H9 (cell line): ENCODE measurements around the gene OR4N5. TPM values are rescaled to one million over a fixed set of nuclear protein-coding genes. Genes with fewer than 3 reads are reported as not detected.

ENCODE experiments used
- DNase-seq: peaks from one replicate; pipeline ENCODE4 v3.0.0-alpha.2; 2017
- H2AFZ ChIP-seq: one replicate; pipeline ENCODE4 v1.6.1; 2013; ENCODE audit warnings: mild to moderate bottlenecking, low read length, control low read depth, moderate library complexity
- H2AK5ac ChIP-seq: 2 replicates; pipeline ENCODE4 v1.6.1; 2013; ENCODE audit warnings: low read length, control low read depth, mixed read lengths; ENCODE audit not compliant: insufficient read length
- H2BK120ac ChIP-seq: one replicate; pipeline ENCODE4 v1.6.1; 2013; ENCODE audit warnings: low read depth, mild to moderate bottlenecking, low read length, control low read depth, inconsistent platforms; ENCODE audit not compliant: poor library complexity, severe bottlenecking
- H2BK12ac ChIP-seq: 2 replicates; pipeline ENCODE4 v1.6.1; 2013; ENCODE audit warnings: low read length, control low read depth, mixed read lengths, low read depth; ENCODE audit not compliant: insufficient read length
- H2BK15ac ChIP-seq: 2 replicates; pipeline ENCODE4 v1.6.1; 2013; ENCODE audit warnings: low read depth, low read length, control low read depth
- H2BK20ac ChIP-seq: one replicate; pipeline ENCODE4 v1.6.1; 2013; ENCODE audit warnings: low read depth, mild to moderate bottlenecking, low read length, control low read depth, inconsistent platforms; ENCODE audit not compliant: poor library complexity, severe bottlenecking
- H2BK5ac ChIP-seq: 2 replicates; pipeline ENCODE4 v1.6.1; 2013; ENCODE audit warnings: low read length, control low read depth, mixed read lengths; ENCODE audit not compliant: insufficient read length
- H3K14ac ChIP-seq: 2 replicates; pipeline ENCODE4 v1.6.1; 2013; ENCODE audit warnings: low read length, control low read depth; ENCODE audit not compliant: insufficient read depth
- H3K18ac ChIP-seq: 2 replicates; pipeline ENCODE4 v1.6.1; 2013; ENCODE audit warnings: low read depth, mild to moderate bottlenecking, mixed read lengths, low read length, control low read depth; ENCODE audit not compliant: insufficient read length
- H3K23ac ChIP-seq: 2 replicates; pipeline ENCODE4 v1.6.1; 2013; ENCODE audit warnings: low read length, control low read depth, mixed read lengths, low read depth; ENCODE audit not compliant: insufficient read length
- H3K23me2 ChIP-seq: 2 replicates; pipeline ENCODE4 v1.6.1; 2013; ENCODE audit warnings: low read depth, mild to moderate bottlenecking, mixed read lengths, low read length, control low read depth; ENCODE audit not compliant: insufficient read length, poor library complexity, severe bottlenecking
- H3K27ac ChIP-seq: 2 replicates; pipeline ENCODE4 v1.5.1; 2013; ENCODE audit warnings: low read length, control low read depth, mixed read lengths, low read depth; ENCODE audit not compliant: insufficient read length
- H3K27me3 ChIP-seq: 2 replicates; pipeline ENCODE4 v1.6.1; 2013; ENCODE audit warnings: low read length, control low read depth, inconsistent platforms; ENCODE audit not compliant: insufficient read depth
- H3K4ac ChIP-seq: 2 replicates; pipeline ENCODE4 v1.6.1; 2013; ENCODE audit warnings: low read depth, mild to moderate bottlenecking, control low read depth, inconsistent platforms, low read length, moderate library complexity
- H3K4me1 ChIP-seq: 2 replicates; pipeline ENCODE4 v1.6.1; 2013; ENCODE audit warnings: low read length, control low read depth, inconsistent platforms; ENCODE audit not compliant: insufficient read depth
- H3K4me2 ChIP-seq: 2 replicates; pipeline ENCODE4 v1.6.1; 2013; ENCODE audit warnings: low read length, control low read depth, mixed read lengths; ENCODE audit not compliant: insufficient read length, insufficient read depth
- H3K56ac ChIP-seq: 2 replicates; pipeline ENCODE4 v1.6.1; 2013; ENCODE audit warnings: low read depth, mild to moderate bottlenecking, mixed read lengths, low read length, control low read depth; ENCODE audit not compliant: insufficient read length
- H3K79me1 ChIP-seq: 2 replicates; pipeline ENCODE4 v1.6.1; 2013; ENCODE audit warnings: low read depth, mild to moderate bottlenecking, moderate library complexity, low read length, control low read depth, inconsistent platforms; ENCODE audit not compliant: insufficient read depth, poor library complexity, severe bottlenecking
- H3K79me2 ChIP-seq: 2 replicates; pipeline ENCODE4 v1.6.1; 2013; ENCODE audit warnings: low read length, control low read depth, inconsistent platforms; ENCODE audit not compliant: insufficient read depth
- H3K9ac ChIP-seq: 2 replicates; pipeline ENCODE4 v1.6.1; 2013; ENCODE audit warnings: low read length, control low read depth, mixed read lengths; ENCODE audit not compliant: insufficient read length; ENCODE audit errors: extremely low read depth
- H3K9me3 ChIP-seq: one replicate; pipeline ENCODE4 v1.6.1; 2013; ENCODE audit warnings: low read depth, low read length, inconsistent platforms; ENCODE audit not compliant: control insufficient read depth
- H3T11ph ChIP-seq: one replicate; pipeline ENCODE4 v1.6.1; 2013; ENCODE audit warnings: mild to moderate bottlenecking, low read length, control low read depth, inconsistent platforms
- H4K20me1 ChIP-seq: one replicate; pipeline ENCODE4 v1.6.1; 2013; ENCODE audit not compliant: control insufficient read depth, insufficient read length, insufficient read depth
- H4K5ac ChIP-seq: 2 replicates; pipeline ENCODE4 v1.6.1; 2013; ENCODE audit warnings: low read depth, mild to moderate bottlenecking, mixed read lengths, low read length, control low read depth; ENCODE audit not compliant: insufficient read length
- H4K8ac ChIP-seq: replicated peaks from 2 replicates; pipeline ENCODE4 v1.6.1; 2013; ENCODE audit warnings: low read length, control low read depth, mixed read lengths, low read depth; ENCODE audit not compliant: insufficient read length
- H4K91ac ChIP-seq: 2 replicates; pipeline ENCODE4 v1.6.1; 2013; ENCODE audit warnings: low read depth, mild to moderate bottlenecking, moderate library complexity, mixed read lengths, low read length, control low read depth; ENCODE audit not compliant: insufficient read length
- H3K27ac Mint-ChIP-seq, 3 experiments: 2 replicates in 2 of 3; 3 replicates in 1 of 3; pipeline ENCODE4 v1.8.0; 2020 to 2021; ENCODE audit warnings: mixed read lengths in 3 of 3, mild to moderate bottlenecking in 1 of 3, moderate library complexity in 1 of 3
- H3K27me3 Mint-ChIP-seq: 2 replicates; pipeline ENCODE4 v1.8.0; 2021; ENCODE audit warnings: low read depth, mild to moderate bottlenecking, moderate library complexity, mixed read lengths
- H3K36me3 Mint-ChIP-seq, 3 experiments: 2 replicates in 2 of 3; 3 replicates in 1 of 3; pipeline ENCODE4 v1.8.0; 2020 to 2021; ENCODE audit warnings: low read depth in 3 of 3, mixed read lengths in 3 of 3; ENCODE audit not compliant: insufficient read depth in 1 of 3
- H3K4me1 Mint-ChIP-seq, 2 experiments: 2 replicates each; pipeline ENCODE4 v1.8.0; 2020; ENCODE audit warnings: mixed read lengths in 2 of 2
- H3K4me3 Mint-ChIP-seq, 2 experiments: 2 replicates in 1 of 2; 3 replicates in 1 of 2; pipeline ENCODE4 v1.8.0; 2020 to 2021; ENCODE audit warnings: mild to moderate bottlenecking in 2 of 2, mixed read lengths in 2 of 2, moderate library complexity in 1 of 2
- H3K9me3 Mint-ChIP-seq, 2 experiments: 2 replicates in 1 of 2; 3 replicates in 1 of 2; pipeline ENCODE4 v1.8.0; 2020; ENCODE audit warnings: mild to moderate bottlenecking in 2 of 2, mixed read lengths in 2 of 2, moderate library complexity in 1 of 2
- WGBS: extraction: QIAGEN DNeasy Blood & Tissue Kit; methylation state at CpG from one replicate; pipeline ENCODE4 v1.1.7; 2013; ENCODE audit warnings: missing lambda C conversion rate, low lambda C conversion rate, mixed read lengths; ENCODE audit not compliant: insufficient read length; ENCODE audit errors: extremely low coverage; 5-methylcytosine and 5-hydroxymethylcytosine counted together
- total RNA-seq: library from RNA; stranded (reverse); gene quantifications from 2 replicates; pipeline ENCODE4 v1.2.1, GENCODE V29; 2021
- TF ChIP-seq, protein P1 (sequence below): fragments of 200-600 bp; sonication (generic); conservative IDR thresholded peaks from 3 replicates; pipeline ENCODE4 v1.8.0; 2021; ENCODE audit warnings: antibody characterized with exemption, mild to moderate bottlenecking

The OR4N5 gene
- total RNA-seq, 1 experiment from 2014 or later = not detected

DNA sequence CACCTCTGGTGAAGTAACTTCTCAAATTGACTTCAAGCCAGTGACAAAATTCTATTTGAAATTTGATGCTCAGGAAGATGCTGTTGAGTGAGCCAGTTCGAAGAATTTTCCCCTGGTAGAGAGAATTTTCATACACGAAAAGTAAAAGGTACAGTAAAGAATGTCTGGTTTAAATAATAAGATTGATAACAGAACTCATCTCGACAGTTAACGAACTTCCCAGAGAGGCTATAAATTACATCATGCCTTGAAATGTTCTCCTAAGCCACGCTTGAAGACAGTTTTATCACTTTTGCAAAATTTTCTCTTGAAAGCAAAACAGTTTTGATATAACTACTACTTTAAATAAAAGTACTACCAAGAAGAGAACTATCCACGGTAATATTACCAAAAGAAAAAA lies 37.7 kb downstream of the OR4N5 start:
- no peak overlapping the region for H3K4me2 ChIP-seq

More for the DNA sequence above, 37.7 kb downstream of the OR4N5 start:
- peaks cover 0 to 29% (median 7%) of the 10 kb centered on the region in 3 experiments; a peak in 6 of 7 replicates for H3K36me3 Mint-ChIP-seq
- no peak overlapping the region for H3K23ac ChIP-seq
- H3K27me3 Mint-ChIP-seq = no peaks in the 10 kb centered on the region; the same call in 1 of the 2 replicates
- no peak for DNase-seq
- H4K8ac ChIP-seq = no peak overlapping the region
- H3K9me3 ChIP-seq = peaks cover 58% of the 10 kb centered on the region
- H4K5ac ChIP-seq = no peak overlapping the region
- no peaks in the 10 kb centered on the region for H3K79me1 ChIP-seq
- H4K91ac ChIP-seq = no peak overlapping the region
- TF ChIP-seq, protein P1, sequence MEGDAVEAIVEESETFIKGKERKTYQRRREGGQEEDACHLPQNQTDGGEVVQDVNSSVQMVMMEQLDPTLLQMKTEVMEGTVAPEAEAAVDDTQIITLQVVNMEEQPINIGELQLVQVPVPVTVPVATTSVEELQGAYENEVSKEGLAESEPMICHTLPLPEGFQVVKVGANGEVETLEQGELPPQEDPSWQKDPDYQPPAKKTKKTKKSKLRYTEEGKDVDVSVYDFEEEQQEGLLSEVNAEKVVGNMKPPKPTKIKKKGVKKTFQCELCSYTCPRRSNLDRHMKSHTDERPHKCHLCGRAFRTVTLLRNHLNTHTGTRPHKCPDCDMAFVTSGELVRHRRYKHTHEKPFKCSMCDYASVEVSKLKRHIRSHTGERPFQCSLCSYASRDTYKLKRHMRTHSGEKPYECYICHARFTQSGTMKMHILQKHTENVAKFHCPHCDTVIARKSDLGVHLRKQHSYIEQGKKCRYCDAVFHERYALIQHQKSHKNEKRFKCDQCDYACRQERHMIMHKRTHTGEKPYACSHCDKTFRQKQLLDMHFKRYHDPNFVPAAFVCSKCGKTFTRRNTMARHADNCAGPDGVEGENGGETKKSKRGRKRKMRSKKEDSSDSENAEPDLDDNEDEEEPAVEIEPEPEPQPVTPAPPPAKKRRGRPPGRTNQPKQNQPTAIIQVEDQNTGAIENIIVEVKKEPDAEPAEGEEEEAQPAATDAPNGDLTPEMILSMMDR = no peak
- H3K18ac ChIP-seq = no peak overlapping the region
- no CpG with 5 or more reads among the region's 6 CpGs for WGBS
- H4K20me1 ChIP-seq = no peaks in the 10 kb centered on the region
- H3T11ph ChIP-seq = no peak overlapping the region
- no peaks in the 10 kb centered on the region for H3K79me2 ChIP-seq
- H3K23me2 ChIP-seq = no peaks in the 10 kb centered on the region
- no peak overlapping the region for H2AK5ac ChIP-seq
- H2AFZ ChIP-seq = no peak overlapping the region
- peaks cover 86 to 87% of the 10 kb centered on the region in 2 experiments for H3K9me3 Mint-ChIP-seq
- H3K14ac ChIP-seq = no peak overlapping the region
- H3K27ac Mint-ChIP-seq = no peak overlapping the region
- no peak overlapping the region for H3K9ac ChIP-seq
- H3K27ac ChIP-seq = no peak overlapping the region
- H3K4ac ChIP-seq = no peak overlapping the region
- H2BK20ac ChIP-seq = no peak overlapping the region
- no peak overlapping the region for H3K56ac ChIP-seq
- H3K4me3 Mint-ChIP-seq = no peak overlapping the region
- H2BK12ac ChIP-seq = no peak overlapping the region
- H3K27me3 ChIP-seq = no peaks in the 10 kb centered on the region; the same call in 1 of the 2 replicates
- H2BK120ac ChIP-seq = no peak overlapping the region
- H3K4me1 ChIP-seq = no peaks in the 10 kb centered on the region
- H3K4me1 Mint-ChIP-seq = no peaks in the 10 kb centered on the region
- no peak overlapping the region for H2BK15ac ChIP-seq
- H2BK5ac ChIP-seq = no peak overlapping the region
